Activated CD8-positive, alpha-beta T cell treated with anti-CD3 and anti-CD28 coated beads for 36 hours (primary cell): ENCODE results near the gene PRKCE. TPM values are rescaled to one million over a fixed set of nuclear protein-coding genes. Genes with fewer than 3 reads are reported as not detected.

Source experiments
- ATAC-seq: fragments of 200-7000 bp; cut with Tn5 transposase; one replicate; pipeline ENCODE4 v1.10.0; 2021; ENCODE audit warnings: mild to moderate bottlenecking, moderate library complexity
- CTCF ChIA-PET: fragments of 350-600 bp; sonication (Branson Sonifier 250); formaldehyde crosslinking; loops from one replicate; lab custom pipeline; 2021; ENCODE audit warnings: antibody characterized with exemption; lab: Charles Lee
- POLR2A ChIA-PET: fragments of 350-600 bp; sonication (Branson Sonifier 250); formaldehyde crosslinking; loops from one replicate; lab custom pipeline; 2021; ENCODE audit warnings: antibody characterized with exemption; lab: Charles Lee
- DNase-seq: peaks from one replicate; pipeline ENCODE4 v3.0.0-alpha.2; 2020
- H3K27ac Mint-ChIP-seq: one replicate; pipeline ENCODE4 v1.8.0; 2021; ENCODE audit warnings: mild to moderate bottlenecking, mixed read lengths
- H3K27me3 Mint-ChIP-seq: one replicate; pipeline ENCODE4 v1.8.0; 2021; ENCODE audit warnings: mixed read lengths
- H3K36me3 Mint-ChIP-seq: one replicate; pipeline ENCODE4 v1.8.0; 2021; ENCODE audit warnings: low read depth, mixed read lengths
- H3K4me1 Mint-ChIP-seq: one replicate; pipeline ENCODE4 v1.8.0; 2021; ENCODE audit warnings: low read depth, mixed read lengths
- H3K4me3 Mint-ChIP-seq: one replicate; pipeline ENCODE4 v1.8.0; 2021; ENCODE audit warnings: mild to moderate bottlenecking, moderate library complexity, mixed read lengths
- H3K9me3 Mint-ChIP-seq: one replicate; pipeline ENCODE4 v1.8.0; 2021; ENCODE audit warnings: mixed read lengths
- intact Hi-C: fragments of 100-400 bp; cut with micrococcal nuclease; formaldehyde crosslinking; loops from one replicate; pipeline ENCODE4 v1.10.0; 2022
- total RNA-seq, 2 experiments: library from RNA; stranded (reverse); gene quantifications; one replicate each; pipeline ENCODE4 v1.2.3, GENCODE V29; 2021
- TF ChIP-seq, protein P1 (sequence below): fragments of 200-600 bp; IDR thresholded peaks from one replicate; pipeline ENCODE4 v1.8.0; 2022; ENCODE audit warnings: antibody characterized with exemption, mild to moderate bottlenecking

PRKCE gene
- total RNA-seq, 2 experiments from 2014 or later = 11.5 to 11.9 TPM

DNA sequence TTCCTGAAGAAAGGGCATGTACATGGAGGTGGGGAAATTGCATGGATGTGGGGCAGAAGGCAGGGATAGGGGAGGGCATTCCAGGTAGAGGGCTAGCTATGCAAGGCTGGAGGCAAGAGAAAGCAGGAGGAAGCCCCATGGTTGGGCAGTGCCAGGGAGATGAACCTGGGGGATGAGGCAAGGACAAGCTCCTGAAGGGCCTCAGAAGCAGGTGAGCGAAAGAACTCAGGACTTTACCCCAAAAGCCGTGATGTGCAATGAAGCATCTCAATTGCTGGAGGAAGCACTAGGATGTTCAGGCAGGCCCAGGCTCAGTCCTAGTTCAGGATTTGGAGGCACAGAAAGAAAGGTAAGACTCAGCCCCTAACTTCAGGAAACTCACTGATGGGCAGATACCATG lies 528.7 kb downstream of the PRKCE start:
- CTCF ChIA-PET = interaction anchor here (1.1 to 1.5 kb wide), 2 partner anchors 90 to 186 kb away, joined by 3 read pairs; no protein-coding TSS in a partner anchor
- Mint-ChIP-seq H3K27ac (no peak overlapping the region), H3K36me3 (no peaks in the 10 kb centered on the region), H3K27me3 (no peaks in the 10 kb centered on the region), H3K4me3 (no peak overlapping the region), H3K4me1 (peaks cover 18% of the 10 kb centered on the region), H3K9me3 (no peaks in the 10 kb centered on the region)
- TF ChIP-seq, protein P1, sequence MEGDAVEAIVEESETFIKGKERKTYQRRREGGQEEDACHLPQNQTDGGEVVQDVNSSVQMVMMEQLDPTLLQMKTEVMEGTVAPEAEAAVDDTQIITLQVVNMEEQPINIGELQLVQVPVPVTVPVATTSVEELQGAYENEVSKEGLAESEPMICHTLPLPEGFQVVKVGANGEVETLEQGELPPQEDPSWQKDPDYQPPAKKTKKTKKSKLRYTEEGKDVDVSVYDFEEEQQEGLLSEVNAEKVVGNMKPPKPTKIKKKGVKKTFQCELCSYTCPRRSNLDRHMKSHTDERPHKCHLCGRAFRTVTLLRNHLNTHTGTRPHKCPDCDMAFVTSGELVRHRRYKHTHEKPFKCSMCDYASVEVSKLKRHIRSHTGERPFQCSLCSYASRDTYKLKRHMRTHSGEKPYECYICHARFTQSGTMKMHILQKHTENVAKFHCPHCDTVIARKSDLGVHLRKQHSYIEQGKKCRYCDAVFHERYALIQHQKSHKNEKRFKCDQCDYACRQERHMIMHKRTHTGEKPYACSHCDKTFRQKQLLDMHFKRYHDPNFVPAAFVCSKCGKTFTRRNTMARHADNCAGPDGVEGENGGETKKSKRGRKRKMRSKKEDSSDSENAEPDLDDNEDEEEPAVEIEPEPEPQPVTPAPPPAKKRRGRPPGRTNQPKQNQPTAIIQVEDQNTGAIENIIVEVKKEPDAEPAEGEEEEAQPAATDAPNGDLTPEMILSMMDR = no peak
- ATAC-seq = no peak
- intact Hi-C loops = no loop called here
- POLR2A ChIA-PET = no interaction called here
- no peak for DNase-seq

DNA sequence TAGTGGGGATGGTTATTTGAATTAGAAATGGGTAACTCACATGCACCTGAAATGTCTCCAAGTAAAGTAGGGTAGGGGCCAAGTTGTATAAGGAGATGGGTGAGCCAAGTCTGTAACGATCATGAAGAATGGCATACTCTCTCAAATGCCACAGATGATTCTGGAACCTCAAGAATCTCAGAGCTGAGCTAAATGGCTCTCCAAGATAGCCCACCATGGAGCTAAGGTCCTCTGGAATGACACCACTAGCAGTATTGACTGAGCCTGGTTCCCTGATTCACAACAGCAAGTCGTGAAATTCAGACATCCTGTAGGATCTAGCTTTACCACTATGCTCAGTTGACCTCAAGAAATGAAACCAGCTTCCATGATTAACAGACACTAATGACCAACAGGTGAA lies 529.8 kb downstream of the PRKCE start:
- Mint-ChIP-seq H3K27me3 (no peaks in the 10 kb centered on the region), H3K27ac (no peak overlapping the region), H3K9me3 (no peaks in the 10 kb centered on the region), H3K36me3 (no peaks in the 10 kb centered on the region), H3K4me3 (no peak overlapping the region), H3K4me1 (peaks cover 18% of the 10 kb centered on the region)
- no peak for DNase-seq
- intact Hi-C loops = no loop called here
- POLR2A ChIA-PET = no interaction called here
- CTCF ChIA-PET = interaction anchor here (1.5 kb wide), 1 partner anchor 185 kb away, joined by 3 read pairs; no protein-coding TSS in a partner anchor
- TF ChIP-seq, protein P1 = no peak
- no peak for ATAC-seq

DNA sequence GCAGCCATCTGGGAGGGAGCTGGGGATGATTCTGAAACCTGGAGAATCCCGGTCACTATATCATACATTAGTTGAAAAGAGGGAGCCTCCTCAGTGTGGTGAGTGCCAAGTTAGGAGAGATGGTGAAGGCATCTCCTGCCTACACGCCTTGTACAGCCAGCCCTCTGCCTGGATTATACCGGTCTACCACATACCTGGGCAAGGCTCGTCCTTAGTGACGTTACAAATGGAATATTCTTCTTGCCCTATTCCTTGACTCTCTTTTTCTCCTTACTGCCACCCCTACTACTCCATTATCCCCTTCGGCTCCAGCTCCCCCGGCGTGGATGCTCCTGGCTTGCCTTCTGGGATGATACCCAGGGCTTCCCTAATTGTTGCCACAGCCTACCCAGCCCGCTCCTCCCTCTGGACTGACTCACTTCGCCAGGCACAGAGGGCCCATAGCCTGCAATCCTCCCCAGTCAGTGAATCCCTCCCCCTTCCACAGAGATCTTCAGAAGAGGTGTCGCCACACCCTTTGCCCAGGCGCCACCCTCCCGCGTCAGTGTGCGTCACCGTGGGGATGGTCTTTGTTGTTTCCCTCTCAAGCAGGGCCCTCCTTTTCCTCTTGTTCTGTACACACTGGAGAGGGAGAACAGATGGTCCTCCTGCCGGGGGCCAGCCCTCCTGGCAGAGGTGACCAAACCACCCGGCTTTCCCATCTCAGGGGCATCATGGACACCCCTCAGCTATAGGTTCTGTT lies 530.5 kb downstream of the PRKCE start:
- POLR2A ChIA-PET = no interaction called here

DNA sequence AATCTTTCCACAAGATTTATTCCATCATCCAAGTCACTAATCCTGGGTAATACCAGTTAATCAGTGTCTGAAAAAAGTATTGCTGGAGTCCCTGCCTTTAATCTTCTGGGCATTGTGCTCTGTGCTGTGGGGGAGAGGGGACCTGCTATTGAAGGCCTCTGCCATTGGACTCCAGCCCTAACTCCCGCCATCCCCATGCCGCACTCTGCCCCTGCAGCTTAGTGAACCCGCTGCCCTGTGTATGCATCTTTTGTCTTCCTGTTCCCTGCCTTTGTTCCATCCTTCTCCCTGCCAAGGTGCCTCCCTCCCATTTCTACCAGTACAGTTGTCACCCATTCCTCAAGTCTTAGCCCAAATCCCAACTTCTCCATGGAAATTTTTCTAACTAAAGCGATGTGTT lies 532.0 kb downstream of the PRKCE start:
- intact Hi-C loops = no loop called here
- Mint-ChIP-seq H3K4me3 (no peak overlapping the region), H3K4me1 (peaks cover 23% of the 10 kb centered on the region), H3K27ac (no peak overlapping the region), H3K27me3 (no peaks in the 10 kb centered on the region), H3K36me3 (no peaks in the 10 kb centered on the region), H3K9me3 (no peaks in the 10 kb centered on the region)
- POLR2A ChIA-PET = no interaction called here
- DNase-seq (no peak), ATAC-seq (no peak)
- TF ChIP-seq, protein P1 = no peak
- CTCF ChIA-PET = no interaction called here

More for the DNA sequence above, 530.5 kb downstream of the PRKCE start:
- H3K27ac Mint-ChIP-seq = no peak overlapping the region
- TF ChIP-seq, protein P1 = no peak
- intact Hi-C loops = no loop called here
- CTCF ChIA-PET = interaction anchor here (1.5 kb wide), 1 partner anchor 184 kb away, joined by 3 read pairs; no protein-coding TSS in a partner anchor
- no peak for DNase-seq
- H3K4me3 Mint-ChIP-seq = no peak overlapping the region
- no peak for ATAC-seq
- H3K4me1 Mint-ChIP-seq = peaks cover 17% of the 10 kb centered on the region
- no peaks in the 10 kb centered on the region for H3K27me3 Mint-ChIP-seq
- no peaks in the 10 kb centered on the region for H3K9me3 Mint-ChIP-seq
- H3K36me3 Mint-ChIP-seq = no peaks in the 10 kb centered on the region

DNA sequence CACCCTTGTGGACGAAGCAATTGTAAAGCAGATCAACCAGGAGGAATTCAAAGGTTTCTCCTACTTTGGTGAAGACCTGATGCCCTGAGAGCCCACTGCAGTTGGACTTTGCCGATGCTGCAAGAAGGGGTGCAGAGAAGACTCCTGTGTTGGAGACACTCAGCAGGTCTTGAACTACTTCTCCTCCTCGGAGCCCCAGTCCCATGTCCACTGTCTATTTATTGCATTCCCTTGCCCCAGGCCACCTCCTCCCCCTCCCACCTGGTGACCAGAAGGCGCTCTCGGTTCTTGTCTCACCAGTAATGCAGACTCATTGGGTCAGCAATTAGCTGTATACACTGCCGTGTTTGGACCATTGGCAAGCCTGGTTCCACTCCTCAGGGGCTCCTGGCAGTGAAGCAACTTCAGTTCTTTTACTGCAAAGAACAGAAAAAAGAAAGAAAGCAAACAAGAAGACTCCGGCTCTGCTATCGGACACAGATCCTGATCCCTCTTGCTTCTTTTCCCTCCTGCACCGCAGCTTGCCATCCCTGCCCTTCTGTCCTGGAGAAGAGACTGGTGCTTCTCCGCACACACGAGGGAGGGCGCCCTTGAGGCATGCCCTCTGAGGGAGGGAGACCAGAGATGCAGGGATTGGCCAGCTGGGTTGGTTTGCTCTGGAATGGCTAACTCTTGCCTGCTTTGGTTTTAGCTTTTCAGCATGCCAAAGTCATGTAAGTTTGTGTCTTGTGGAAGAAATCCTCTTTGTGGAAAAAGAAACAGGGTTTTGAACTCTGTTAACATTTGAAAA lies 533.5 kb downstream of the PRKCE start:
- no peaks in the 10 kb centered on the region for H3K27me3 Mint-ChIP-seq
- DNase-seq (no peak), ATAC-seq (no peak)
- no peaks in the 10 kb centered on the region for H3K36me3 Mint-ChIP-seq
- ChIA-PET POLR2A (no interaction called here), CTCF (interaction anchor here (1.2 kb wide), 2 partner anchors 12 to 122 kb away, joined by 3 read pairs; no protein-coding TSS in a partner anchor)
- no peaks in the 10 kb centered on the region for H3K9me3 Mint-ChIP-seq
- no peak overlapping the region for H3K4me3 Mint-ChIP-seq
- H3K27ac Mint-ChIP-seq = no peak overlapping the region
- intact Hi-C loops = no loop called here
- TF ChIP-seq, protein P1 = no peak
- H3K4me1 Mint-ChIP-seq = peaks cover 12% of the 10 kb centered on the region
